IPS-20b (cell line): ENCODE measurements around the gene LEFTY1.

Source experiments
- H3K27ac ChIP-seq: one replicate; pipeline ENCODE4 v1.5.1; 2013; ENCODE audit warnings: low read length
- H3K27me3 ChIP-seq: 2 replicates; pipeline ENCODE4 v1.6.1; 2013; ENCODE audit warnings: mild to moderate bottlenecking, low read length, inconsistent platforms; ENCODE audit not compliant: insufficient read depth
- H3K36me3 ChIP-seq: 2 replicates; pipeline ENCODE4 v1.6.1; 2013; ENCODE audit warnings: low read depth, mild to moderate bottlenecking, inconsistent platforms, low read length, moderate library complexity; ENCODE audit not compliant: insufficient read depth
- H3K4me1 ChIP-seq: 2 replicates; pipeline ENCODE4 v1.6.1; 2013; ENCODE audit warnings: mild to moderate bottlenecking, control low read depth, inconsistent platforms, low read length, moderate library complexity; ENCODE audit not compliant: insufficient read depth
- H3K4me3 ChIP-seq: 2 replicates; pipeline ENCODE4 v1.5.1; 2013; ENCODE audit warnings: mild to moderate bottlenecking, low read length, inconsistent platforms
- H3K9ac ChIP-seq: 2 replicates; pipeline ENCODE4 v1.6.1; 2013; ENCODE audit warnings: low read depth, mild to moderate bottlenecking, inconsistent platforms, low read length, moderate library complexity
- H3K9me3 ChIP-seq: 2 replicates; pipeline ENCODE4 v1.6.1; 2013; ENCODE audit warnings: mild to moderate bottlenecking, low read depth, low read length, inconsistent platforms; ENCODE audit not compliant: insufficient read depth

LEFTY1 gene

DNA sequence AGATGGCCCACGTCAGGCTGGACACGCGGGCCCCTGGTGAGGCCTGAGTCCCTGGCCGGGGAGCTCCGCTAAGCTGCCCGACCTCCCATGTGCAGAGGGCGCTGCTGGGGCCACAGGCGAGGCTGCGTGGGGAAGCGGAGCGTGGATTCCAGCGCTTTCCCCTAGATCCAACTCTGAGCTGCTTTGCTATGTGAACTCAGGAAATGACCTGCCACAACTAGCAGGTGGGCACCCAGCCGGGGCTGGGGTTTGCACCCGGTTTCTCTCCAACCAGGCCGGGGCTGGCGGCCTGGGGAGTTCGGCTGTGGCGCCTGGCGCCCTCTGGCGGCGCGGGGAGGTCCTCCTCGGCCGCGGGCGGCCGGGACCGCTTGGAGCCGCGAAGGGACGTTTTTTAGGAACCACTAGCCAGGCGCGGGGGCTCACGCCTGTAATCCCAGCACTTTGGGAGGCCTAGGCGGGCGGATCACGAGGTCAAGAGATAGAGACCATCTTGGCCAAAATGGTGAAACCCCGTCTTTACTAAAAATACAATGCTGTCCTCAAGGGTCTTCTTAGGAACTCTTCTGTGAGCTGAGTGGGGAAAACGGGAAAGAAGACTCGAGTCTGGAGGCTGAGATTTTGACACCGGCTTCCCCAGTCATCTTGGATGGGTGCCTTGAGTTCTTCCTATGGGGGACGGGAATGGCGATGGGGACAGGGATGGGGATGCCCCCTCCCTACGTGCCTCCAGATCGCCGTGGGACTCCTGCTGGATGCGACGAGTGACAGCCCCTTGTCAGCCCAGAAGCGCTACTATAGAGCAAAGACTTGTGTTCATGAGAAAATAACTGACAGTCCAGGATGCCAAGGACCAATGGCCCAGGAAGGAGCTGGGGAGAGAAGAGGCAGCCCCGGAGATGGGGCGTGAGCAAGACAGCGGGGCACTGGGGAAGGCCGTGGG, 22.5 kb upstream of the LEFTY1 start:
- no peak overlapping the region for H3K27ac ChIP-seq
- no peaks in the 10 kb centered on the region for H3K4me1 ChIP-seq
- no peak overlapping the region for H3K4me3 ChIP-seq
- H3K9ac ChIP-seq = no peak overlapping the region
- H3K27me3 ChIP-seq = peaks cover 7% of the 10 kb centered on the region
- H3K36me3 ChIP-seq = no peaks in the 10 kb centered on the region
- H3K9me3 ChIP-seq = no peaks in the 10 kb centered on the region

DNA sequence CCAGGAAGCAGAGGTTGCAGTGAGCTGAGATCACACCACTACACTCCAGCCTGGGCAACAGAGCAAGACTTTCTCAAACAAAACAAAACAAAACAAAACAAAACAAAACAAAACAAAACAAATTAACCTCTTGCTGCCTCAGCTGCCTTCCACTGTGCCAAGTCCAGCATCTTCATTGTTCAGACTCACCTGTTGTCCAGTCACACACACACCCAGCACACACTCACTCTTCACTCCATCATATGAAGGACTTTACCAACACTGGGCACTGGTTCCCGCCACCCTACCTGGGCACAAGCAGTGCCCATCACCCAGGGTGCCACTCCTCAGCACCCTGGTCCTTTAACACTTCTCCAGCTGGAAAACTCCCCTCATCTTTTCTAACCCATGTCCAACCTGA, 20.5 kb upstream of the LEFTY1 start:
- Histone ChIP-seq H3K27ac (no peak overlapping the region), H3K27me3 (peaks cover 7% of the 10 kb centered on the region), H3K4me3 (no peak overlapping the region), H3K4me1 (no peaks in the 10 kb centered on the region), H3K9me3 (no peaks in the 10 kb centered on the region), H3K9ac (no peak overlapping the region), H3K36me3 (no peaks in the 10 kb centered on the region)

DNA sequence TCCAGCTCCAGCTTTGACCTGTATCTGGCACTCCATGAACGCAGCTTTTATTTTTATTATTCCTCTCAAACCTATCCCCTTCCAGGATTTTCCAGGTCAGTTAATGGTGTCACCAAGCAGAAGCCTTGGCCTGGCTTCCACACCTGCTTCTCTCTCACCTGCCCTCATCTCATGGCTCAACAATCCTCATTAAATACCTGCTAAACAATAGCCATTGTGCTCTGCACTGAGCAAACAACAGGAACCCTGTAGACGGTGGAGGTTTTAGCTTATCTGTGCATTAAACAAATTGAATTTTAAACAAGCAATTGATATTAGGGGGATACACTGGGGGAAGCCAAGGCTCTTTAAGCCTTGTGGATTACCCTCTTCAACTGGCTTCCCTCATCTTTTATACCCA, 19.8 kb upstream of the LEFTY1 start:
- no peaks in the 10 kb centered on the region for H3K9me3 ChIP-seq
- no peak overlapping the region for H3K9ac ChIP-seq
- no peaks in the 10 kb centered on the region for H3K4me1 ChIP-seq
- no peak overlapping the region for H3K27ac ChIP-seq
- H3K36me3 ChIP-seq = no peaks in the 10 kb centered on the region
- H3K4me3 ChIP-seq = no peak overlapping the region
- H3K27me3 ChIP-seq = peaks cover 7% of the 10 kb centered on the region

DNA sequence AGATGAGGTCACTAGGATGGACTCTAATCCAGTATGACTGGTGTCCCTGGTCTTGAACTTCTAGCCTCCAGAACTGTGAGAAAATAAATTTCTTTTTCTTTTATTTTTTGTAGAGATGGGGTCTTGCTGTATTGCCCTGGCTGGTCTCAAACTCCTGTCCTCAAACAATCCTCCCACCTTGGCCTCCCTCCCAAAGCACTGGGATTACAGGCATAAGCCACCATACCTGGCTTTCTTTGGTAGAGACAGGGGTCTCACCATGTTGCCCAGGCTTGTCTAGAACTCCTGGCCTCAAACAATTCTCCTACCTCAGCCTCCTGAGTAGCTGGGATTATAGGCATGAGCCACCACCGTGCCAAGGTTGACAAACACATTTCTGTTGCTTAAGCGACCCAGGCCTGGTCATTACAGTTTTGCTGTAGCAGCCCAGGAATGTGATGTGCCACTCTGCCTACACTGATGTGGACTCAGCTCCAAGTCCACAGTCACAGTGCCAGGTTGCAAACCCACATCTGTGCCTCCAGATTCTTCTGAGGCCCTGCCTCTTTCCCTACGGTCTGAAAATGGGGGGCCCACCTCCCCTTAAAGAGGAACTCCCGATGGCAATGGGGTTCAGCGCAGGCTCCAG, 19.2 kb upstream of the LEFTY1 start:
- Histone ChIP-seq H3K27me3 (peaks cover 7% of the 10 kb centered on the region), H3K4me1 (no peaks in the 10 kb centered on the region), H3K9me3 (no peaks in the 10 kb centered on the region), H3K36me3 (no peaks in the 10 kb centered on the region), H3K27ac (no peak overlapping the region), H3K9ac (no peak overlapping the region), H3K4me3 (no peak overlapping the region)

DNA sequence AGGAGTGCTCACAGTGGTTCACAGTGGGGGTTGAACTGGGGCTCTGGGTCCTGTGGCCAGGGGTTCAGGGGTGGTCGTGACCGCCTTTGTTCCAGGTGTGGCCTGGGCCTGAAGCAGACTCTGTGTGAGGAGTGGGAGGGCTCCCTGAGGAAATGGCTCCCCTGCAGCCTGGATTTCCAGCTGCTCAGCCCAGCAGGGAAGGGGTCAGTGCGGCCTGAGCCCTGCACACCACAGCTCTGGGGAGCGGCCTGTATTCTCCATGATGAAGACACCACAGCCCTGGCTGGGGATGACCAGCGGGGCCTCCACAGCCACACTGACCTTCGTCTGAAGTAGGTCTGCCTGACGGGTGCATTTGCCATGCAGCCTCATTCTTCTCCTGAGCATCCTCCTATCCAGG, 18.4 kb upstream of the LEFTY1 start:
- Histone ChIP-seq H3K36me3 (no peaks in the 10 kb centered on the region), H3K9me3 (no peaks in the 10 kb centered on the region), H3K27ac (no peak overlapping the region), H3K4me3 (no peak overlapping the region), H3K9ac (no peak overlapping the region), H3K27me3 (peaks cover 7% of the 10 kb centered on the region), H3K4me1 (no peaks in the 10 kb centered on the region)

DNA sequence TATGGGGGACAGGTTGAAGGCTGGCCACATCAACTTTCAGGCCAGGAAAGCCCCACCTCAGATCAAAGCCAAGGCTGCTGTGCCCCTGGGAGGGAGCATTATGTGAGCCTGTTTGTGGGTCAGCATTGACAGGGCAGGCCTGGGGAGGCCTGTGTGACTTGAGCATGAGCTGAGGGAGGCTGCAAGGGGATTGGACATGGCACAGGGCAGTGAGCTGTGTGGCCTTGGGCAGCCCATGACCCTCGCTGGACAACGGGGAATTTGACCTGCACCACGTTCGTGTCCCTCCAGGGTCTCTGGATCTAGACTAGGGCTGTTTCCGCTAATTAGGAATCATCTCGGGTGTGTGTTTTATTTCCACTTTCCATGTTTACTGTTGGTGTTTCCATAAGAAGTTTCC, 17.5 kb upstream of the LEFTY1 start:
- no peaks in the 10 kb centered on the region for H3K9me3 ChIP-seq
- H3K4me1 ChIP-seq = no peaks in the 10 kb centered on the region
- no peak overlapping the region for H3K9ac ChIP-seq
- no peak overlapping the region for H3K4me3 ChIP-seq
- no peaks in the 10 kb centered on the region for H3K36me3 ChIP-seq
- H3K27me3 ChIP-seq = peaks cover under 1% of the 10 kb centered on the region
- H3K27ac ChIP-seq = no peak overlapping the region

DNA sequence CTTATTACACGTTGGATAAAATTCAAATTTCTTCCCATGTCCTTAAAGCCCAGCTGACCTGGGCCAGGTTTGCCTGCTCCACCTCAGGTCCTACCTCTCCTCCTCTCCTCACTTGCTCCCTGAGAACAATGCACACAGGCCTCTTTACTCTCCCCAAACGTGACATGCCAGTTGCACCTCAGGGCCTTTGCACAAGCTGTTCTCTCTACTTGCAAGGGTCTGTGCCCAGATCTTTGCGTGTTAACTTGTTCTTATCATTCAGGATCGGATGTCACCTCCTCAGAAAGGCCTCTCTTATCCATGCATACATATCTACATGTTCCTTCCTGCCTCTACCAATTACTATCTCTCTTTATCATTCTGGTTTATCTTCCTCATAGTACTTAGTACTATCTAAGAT, 14.7 kb upstream of the LEFTY1 start:
- H3K36me3 ChIP-seq = no peaks in the 10 kb centered on the region
- H3K4me1 ChIP-seq = peaks cover 10% of the 10 kb centered on the region; the same call in 1 of the 2 replicates
- no peak overlapping the region for H3K9ac ChIP-seq
- no peak overlapping the region for H3K27ac ChIP-seq
- H3K4me3 ChIP-seq = no peak overlapping the region
- H3K27me3 ChIP-seq = no peaks in the 10 kb centered on the region; the same call in 1 of the 2 replicates
- no peaks in the 10 kb centered on the region for H3K9me3 ChIP-seq

DNA sequence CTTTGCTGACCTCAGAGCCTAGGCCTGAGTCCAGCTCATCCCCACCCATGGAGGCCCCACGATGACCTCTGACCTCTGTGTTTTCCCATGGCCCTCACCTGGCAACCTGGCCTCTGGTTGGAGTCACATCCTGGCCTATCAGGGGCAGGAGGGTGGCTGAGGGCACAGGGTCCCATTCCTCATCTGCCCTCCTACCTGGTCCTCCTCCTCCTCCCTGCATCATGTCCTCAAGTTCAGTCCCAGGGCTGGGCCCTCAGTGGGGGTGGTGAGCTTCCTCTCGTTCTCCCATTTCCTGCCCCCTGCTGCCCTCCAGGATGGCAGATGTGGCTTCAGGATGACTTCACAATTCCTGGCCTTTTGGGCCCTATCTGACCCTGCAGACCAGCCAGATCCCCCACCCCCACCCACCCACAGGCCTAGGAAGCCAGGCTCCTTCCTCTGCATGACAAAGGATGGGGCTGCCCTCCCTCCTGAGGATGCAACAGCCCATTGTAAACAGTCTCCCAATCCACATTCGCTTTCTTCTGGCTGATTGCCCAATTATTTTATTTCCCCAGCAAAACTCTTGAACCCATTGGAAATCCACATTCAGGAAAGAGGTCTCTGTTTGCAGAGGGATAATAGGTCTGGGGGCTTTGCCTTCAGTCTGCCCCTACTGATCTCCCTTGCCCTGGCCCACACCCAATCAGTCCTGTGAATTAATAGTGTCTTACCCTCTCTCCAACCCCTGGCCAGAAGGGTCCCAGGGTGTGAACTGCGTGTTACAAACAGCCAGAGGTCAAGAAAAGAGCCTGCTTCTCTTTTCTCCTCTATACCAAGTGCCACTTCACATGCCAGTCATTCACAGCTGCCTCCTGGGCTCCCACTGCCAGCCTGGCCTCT, 10.3 kb upstream of the LEFTY1 start:
- peaks cover 19% of the 10 kb centered on the region; the same call in 1 of the 2 replicates for H3K4me1 ChIP-seq
- peak overlapping the region; percentile 32; the same call in 1 of the 2 replicates for H3K9ac ChIP-seq
- H3K4me3 ChIP-seq = peak overlapping the region; percentile 31; the same call in 1 of the 2 replicates
- H3K27me3 ChIP-seq = no peaks in the 10 kb centered on the region
- no peaks in the 10 kb centered on the region for H3K36me3 ChIP-seq
- H3K27ac ChIP-seq = no peak overlapping the region
- H3K9me3 ChIP-seq = no peaks in the 10 kb centered on the region

DNA sequence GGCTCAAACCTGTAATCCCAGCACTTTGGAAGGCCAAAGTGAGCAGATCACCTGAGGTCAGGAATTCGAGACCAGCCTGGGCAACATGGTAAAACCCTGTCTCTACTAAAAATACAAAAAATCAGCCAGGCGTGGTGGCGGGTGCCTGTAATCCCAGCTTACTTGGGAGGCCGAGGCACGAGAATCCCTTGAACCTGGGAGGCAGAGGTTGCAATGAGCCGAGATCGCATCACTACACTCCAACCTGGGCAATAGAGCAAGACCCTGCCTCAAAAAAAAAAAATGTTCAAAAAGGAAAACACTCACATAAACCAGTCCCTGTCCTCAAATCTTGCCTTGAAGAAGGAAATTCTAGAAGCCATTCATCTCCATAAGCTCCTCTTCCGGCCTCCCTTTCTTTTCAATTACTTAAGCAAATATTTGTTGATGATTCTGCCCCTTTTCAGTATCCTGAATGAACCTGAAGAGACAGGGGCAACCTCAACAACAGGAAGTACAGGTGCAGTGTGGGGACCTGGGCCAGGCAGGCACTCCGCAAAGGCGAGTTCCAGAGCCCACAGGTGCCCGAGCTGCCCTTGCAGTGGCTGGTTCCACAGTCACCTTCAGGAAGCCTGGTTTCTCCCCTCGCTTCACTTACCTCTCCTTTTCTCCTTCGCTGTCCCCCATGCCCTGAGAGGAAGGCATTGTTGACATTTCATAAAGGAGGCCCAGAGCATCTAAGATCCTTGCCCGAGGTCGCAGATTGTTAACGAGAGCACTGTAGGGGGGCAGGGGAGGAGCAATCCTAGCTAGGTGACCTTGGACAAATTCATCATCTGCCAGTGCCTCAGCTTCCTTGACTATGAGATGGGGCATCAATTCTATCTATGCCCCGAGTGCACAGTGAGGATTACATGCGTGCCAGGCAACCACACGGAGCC, 8.9 kb upstream of the LEFTY1 start:
- no peak overlapping the region for H3K9ac ChIP-seq
- H3K27ac ChIP-seq = no peak overlapping the region
- H3K36me3 ChIP-seq = no peaks in the 10 kb centered on the region
- no peaks in the 10 kb centered on the region for H3K27me3 ChIP-seq
- H3K4me1 ChIP-seq = peaks cover 19% of the 10 kb centered on the region; the same call in 1 of the 2 replicates
- no peaks in the 10 kb centered on the region for H3K9me3 ChIP-seq
- no peak overlapping the region for H3K4me3 ChIP-seq

DNA sequence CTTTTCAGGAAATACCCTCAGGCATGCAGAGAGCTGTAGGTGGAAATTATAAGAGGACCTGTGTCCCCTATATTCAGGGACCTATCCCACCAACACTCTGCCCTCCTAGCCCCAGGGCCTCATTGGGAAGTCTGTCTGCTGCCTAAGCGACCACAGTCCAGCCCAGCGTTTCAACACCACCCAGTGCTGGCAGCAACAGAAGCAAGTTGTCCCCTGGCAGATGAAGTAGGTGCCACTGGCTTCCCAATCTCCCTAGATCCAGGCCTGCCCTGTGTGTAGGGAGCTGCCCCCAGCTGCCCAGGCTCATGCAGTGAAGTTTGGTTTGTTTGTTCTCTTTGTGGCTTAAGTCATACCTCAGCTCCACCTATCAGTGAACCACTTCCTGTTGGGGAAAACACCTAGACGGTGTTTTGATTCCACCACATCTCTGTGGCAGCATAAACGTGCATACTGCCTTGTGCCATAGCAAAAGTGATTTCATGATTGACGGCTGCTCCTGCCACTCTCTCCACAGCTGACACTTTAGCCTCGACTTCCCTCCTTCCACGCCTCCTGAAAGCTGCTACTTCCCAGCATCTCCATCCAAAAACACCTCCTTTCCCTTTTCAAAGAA, 8.1 kb upstream of the LEFTY1 start:
- Histone ChIP-seq H3K4me1 (peaks cover 19% of the 10 kb centered on the region; the same call in 1 of the 2 replicates), H3K4me3 (no peak overlapping the region), H3K27ac (no peak overlapping the region), H3K9ac (no peak overlapping the region), H3K27me3 (no peaks in the 10 kb centered on the region), H3K36me3 (no peaks in the 10 kb centered on the region), H3K9me3 (no peaks in the 10 kb centered on the region)
